H1 (cell line): ENCODE measurements around the gene COQ10B. TPM values are rescaled to one million over a fixed set of nuclear protein-coding genes. Genes with fewer than 3 reads are reported as not detected.

Experiments used
- BACH1 ChIP-seq: IDR thresholded peaks from 2 replicates; pipeline ENCODE4 v1.6.1; 2012; ENCODE audit warnings: low read length, improper control_type of control experiment
- BCL11A ChIP-seq, 2 experiments: IDR thresholded peaks; one replicate each; pipeline ENCODE4 v1.6.1; 2011; ENCODE audit warnings: low read depth in 2 of 2, low read length in 2 of 2, mild to moderate bottlenecking in 2 of 2
- BRCA1 ChIP-seq: IDR thresholded peaks from 2 replicates; pipeline ENCODE4 v1.6.1; 2012; ENCODE audit warnings: low read depth, low read length, improper control_type of control experiment
- CBX8 ChIP-seq: fragments of 300-800, 300-1000 bp; sonication (generic); IDR thresholded peaks from 2 replicates; pipeline ENCODE4 v1.7.1; 2016; ENCODE audit warnings: low read depth, low read length, borderline replicate concordance
- GABPA ChIP-seq: IDR thresholded peaks from 2 replicates; pipeline ENCODE4 v1.6.1; 2011; ENCODE audit warnings: mild to moderate bottlenecking, low read length, moderate library complexity, borderline replicate concordance; ENCODE audit not compliant: insufficient read depth
- KDM1A ChIP-seq: fragments of 200-600, 300-600 bp; sonication (generic); IDR thresholded peaks from 2 replicates; pipeline ENCODE4 v1.7.1; 2016; ENCODE audit warnings: mild to moderate bottlenecking, low read length, borderline replicate concordance
- KDM5A ChIP-seq: fragments of 200-600 bp; IDR thresholded peaks from 2 replicates; pipeline ENCODE4 v1.7.1; 2012; ENCODE audit warnings: mild to moderate bottlenecking, low read length, inconsistent platforms, mixed read lengths
- MAFK ChIP-seq: IDR thresholded peaks from 2 replicates; pipeline ENCODE4 v1.6.1; 2012; ENCODE audit warnings: low read depth, mild to moderate bottlenecking, improper control_type of control experiment, low read length
- RXRA ChIP-seq: IDR thresholded peaks from 2 replicates; pipeline ENCODE4 v1.6.1; 2011; ENCODE audit warnings: low read depth, mild to moderate bottlenecking, low read length, moderate library complexity; ENCODE audit not compliant: insufficient read depth
- SIRT6 ChIP-seq: IDR thresholded peaks from one replicate; pipeline ENCODE4 v1.7.1; 2012; ENCODE audit warnings: low read length, inconsistent platforms
- TAF7 ChIP-seq: optimal IDR thresholded peaks from 2 replicates; pipeline ENCODE3; 2011; ENCODE audit warnings: low read depth, mild to moderate bottlenecking, inconsistent platforms, low read length, moderate library complexity, borderline replicate concordance
- TEAD4 ChIP-seq: IDR thresholded peaks from 2 replicates; pipeline ENCODE4 v1.6.1; 2012; ENCODE audit warnings: low read depth, low read length, inconsistent platforms, mixed read lengths
- polyA plus RNA-seq, 7 experiments: library from polyadenylated mRNA; depleted of rRNA in 3 of 7; stranded (reverse) in 5 of 7; unstranded in 2 of 7; fragments of >200 nt in 5 of 7; fragments of 200-250 nt in 2 of 7; gene quantifications; 1 replicate in 5 of 7; 2 replicates in 1 of 7; 4 replicates in 1 of 7; pipeline versions ENCODE4 v1.2.1 to v1.2.3, GENCODE V29; 2011 to 2013; ENCODE audit warnings: missing spikeins in 2 of 7, mixed read lengths in 2 of 7
- total RNA-seq: library from RNA; stranded (reverse); fragmentation: NEBNext Ultra II Directional; extraction: Animal tissue kit (Norgen Biotek cat#: 25700); gene quantifications from 2 replicates; pipeline ENCODE4 v1.2.1, GENCODE V29; 2021

Gene COQ10B
- total and polyA plus RNA-seq, 2 of the 8 experiments (the other 6 are each of a cell fraction or from before 2014, with no cell fraction given): 1.9 to 17.3 TPM

DNA sequence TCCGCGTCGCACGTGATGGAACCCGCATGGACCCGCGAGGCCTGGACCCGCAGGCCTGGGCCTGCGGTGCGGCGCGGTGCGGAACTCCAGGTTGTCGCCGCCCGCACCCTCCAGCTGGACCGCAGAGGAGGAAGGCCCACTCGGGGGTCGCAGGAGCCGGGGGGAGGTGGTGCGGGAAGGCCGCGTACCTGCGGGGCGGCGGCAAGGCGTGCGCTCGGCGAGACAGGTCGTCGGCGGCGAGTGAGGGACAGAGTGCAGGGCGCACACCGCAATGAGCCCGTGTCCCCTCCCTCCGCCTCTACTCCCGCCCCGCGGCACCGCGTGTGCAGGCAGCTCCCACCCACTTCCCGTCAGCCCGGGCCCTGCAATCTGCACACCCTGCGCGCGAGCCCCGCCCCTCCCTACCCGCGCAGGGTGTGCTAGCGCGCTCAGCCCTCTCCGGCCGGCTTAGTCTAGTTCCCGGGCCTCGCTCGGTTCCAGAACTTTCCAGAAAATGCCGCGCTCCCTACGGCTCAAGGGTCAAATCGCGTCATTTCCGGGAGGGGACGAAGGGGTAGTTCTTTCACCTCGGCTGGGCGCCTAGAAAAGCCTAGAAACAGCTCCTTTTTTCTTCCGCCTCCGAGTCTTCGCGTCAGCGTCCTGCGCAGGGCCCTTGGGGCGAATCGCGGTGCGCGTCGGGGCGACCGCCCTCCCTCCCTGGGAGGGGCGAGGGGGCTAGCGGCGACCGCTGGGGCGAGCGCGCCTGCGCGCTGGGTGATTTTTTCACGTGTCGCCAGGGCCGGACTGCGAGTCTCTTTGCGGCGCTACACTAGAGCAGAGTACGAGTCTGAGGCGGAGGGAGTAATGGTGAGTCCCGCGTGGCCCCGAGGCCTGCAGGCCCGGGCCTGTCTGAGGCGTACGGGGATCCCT, 46.5 kb downstream of the COQ10B start, which contains the start of the genes HSPD1 and HSPE1 (continued):
- TF ChIP-seq GABPA: no peak; the same call in 1 of the 2 replicates
- TF ChIP-seq BACH1: peak; percentile 70
- no peak for TF ChIP-seq BCL11A (IDR thresholded peaks at IDR 0.05; ENCODE audit: low read depth in 2 of 2, low read length in 2 of 2)
- TF ChIP-seq TEAD4: 0 out of 2 replicates have a peak, but pooled peaks have one; percentile 15
- TF ChIP-seq MAFK: no peak
- 0 out of 2 replicates have a peak, but pooled peaks have one; percentile 7 for TF ChIP-seq KDM1A
- 0 out of 2 replicates have a peak, but pooled peaks have one; percentile 14 for TF ChIP-seq KDM5A
- TF ChIP-seq BRCA1: peak; percentile 32; the same call in 1 of the 2 replicates
- no peak for TF ChIP-seq RXRA
- TF ChIP-seq CBX8: no peak
- TF ChIP-seq TAF7: peak; percentile 89
- TF ChIP-seq SIRT6: no peak
